Spleen (tissue), 7 donors: ENCODE measurements around the gene LRCH3.

ENCODE experiments used
- POLR2A ChIP-seq, 3 donors: fragments of 450-650 bp; IDR thresholded peaks; one replicate each; pipeline ENCODE4 v1.5.1; 2017; ENCODE audit warnings: antibody characterized with exemption in 3 of 3, mild to moderate bottlenecking in 1 of 3
- POLR2AphosphoS5 ChIP-seq, 3 donors: sonication (generic); formaldehyde crosslinking; IDR thresholded peaks; one replicate each; pipeline ENCODE4 v1.5.1; 2017; ENCODE audit warnings: antibody characterized with exemption in 3 of 3
- TF ChIP-seq, protein P1 (sequence below), 11 experiments: fragments of 200-600 bp in 7 of 11; fragments of 450-650 bp in 4 of 11; sonication (generic) in 4 of 11; IDR thresholded peaks in 8 of 11; conservative IDR thresholded peaks in 3 of 11; 1 replicate in 7 of 11; 2 replicates in 4 of 11; pipeline versions ENCODE4 v1.4.0 to v1.8.0; 2016 to 2021; ENCODE audit warnings: antibody characterized with exemption in 11 of 11, inconsistent platforms in 4 of 11, mild to moderate bottlenecking in 1 of 11
- donor health status: DM: no; HTN: no; CAD: no; lungs with moderate emphysema.
- donor health status: DM: no; HTN: no; CAD: no.
- donor health status: DM: no; HTN: no; CAD: no.

DNA sequence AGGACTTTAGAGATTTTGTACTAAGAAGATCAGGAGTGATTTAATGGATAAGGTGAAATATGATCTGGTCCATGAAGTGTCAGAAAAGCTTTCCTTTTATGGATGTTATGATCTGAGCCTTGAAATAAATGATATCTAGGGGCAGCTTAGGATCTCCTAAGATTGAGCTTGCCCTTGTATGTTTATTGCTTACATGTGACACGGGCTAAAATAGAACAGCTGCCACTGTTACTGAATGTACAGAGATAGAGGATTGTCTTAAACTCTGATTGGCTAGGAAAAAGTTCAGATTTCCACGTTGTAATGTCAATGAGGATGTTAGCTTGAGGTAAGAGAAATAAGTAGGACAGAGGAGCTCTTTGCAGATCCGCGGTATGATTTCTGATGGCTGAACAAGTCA lies 32.5 kb upstream of the LRCH3 start:
- TF ChIP-seq, protein P1, sequence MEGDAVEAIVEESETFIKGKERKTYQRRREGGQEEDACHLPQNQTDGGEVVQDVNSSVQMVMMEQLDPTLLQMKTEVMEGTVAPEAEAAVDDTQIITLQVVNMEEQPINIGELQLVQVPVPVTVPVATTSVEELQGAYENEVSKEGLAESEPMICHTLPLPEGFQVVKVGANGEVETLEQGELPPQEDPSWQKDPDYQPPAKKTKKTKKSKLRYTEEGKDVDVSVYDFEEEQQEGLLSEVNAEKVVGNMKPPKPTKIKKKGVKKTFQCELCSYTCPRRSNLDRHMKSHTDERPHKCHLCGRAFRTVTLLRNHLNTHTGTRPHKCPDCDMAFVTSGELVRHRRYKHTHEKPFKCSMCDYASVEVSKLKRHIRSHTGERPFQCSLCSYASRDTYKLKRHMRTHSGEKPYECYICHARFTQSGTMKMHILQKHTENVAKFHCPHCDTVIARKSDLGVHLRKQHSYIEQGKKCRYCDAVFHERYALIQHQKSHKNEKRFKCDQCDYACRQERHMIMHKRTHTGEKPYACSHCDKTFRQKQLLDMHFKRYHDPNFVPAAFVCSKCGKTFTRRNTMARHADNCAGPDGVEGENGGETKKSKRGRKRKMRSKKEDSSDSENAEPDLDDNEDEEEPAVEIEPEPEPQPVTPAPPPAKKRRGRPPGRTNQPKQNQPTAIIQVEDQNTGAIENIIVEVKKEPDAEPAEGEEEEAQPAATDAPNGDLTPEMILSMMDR (IDR thresholded peaks at IDR 0.05 in 8 of 11, conservative IDR thresholded peaks at IDR 0.05 in 3 of 11): no peak
- TF ChIP-seq POLR2A (IDR thresholded peaks at IDR 0.05): no peak
- TF ChIP-seq POLR2AphosphoS5 (IDR thresholded peaks at IDR 0.05): no peak
